DMS114 treated with DMSO at 0.1 percent for 48 hours (cell line): ENCODE measurements around the gene SPINK2.

ENCODE experiments used
- DNase-seq: peaks from one replicate; lab custom pipeline; 2025; ENCODE audit not compliant: unreplicated experiment; lab: John Stamatoyannopoulos, UW

Gene SPINK2

GRCh38 chr4:56799824-56800756, 21.4 kb downstream of the SPINK2 start:
- DNase-seq: peak; percentile 60

- no peak for DNase-seq
Measured at GRCh38 chr4:56799161-56799759, 22.2 kb downstream of the SPINK2 start.

- no peak for DNase-seq
Measured at GRCh38 chr4:56796211-56796610, 25.3 kb downstream of the SPINK2 start.

GRCh38 chr4:56791316-56791715, 30.2 kb downstream of the SPINK2 start:
- no peak for DNase-seq

GRCh38 chr4:56790691-56791091, 30.8 kb downstream of the SPINK2 start:
- no peak for DNase-seq

- no peak for DNase-seq
Measured at GRCh38 chr4:56788081-56788480, 33.4 kb downstream of the SPINK2 start.

GRCh38 chr4:56787380-56787779, 34.1 kb downstream of the SPINK2 start:
- no peak for DNase-seq

- no peak for DNase-seq
Measured at GRCh38 chr4:56786955-56787354, 34.5 kb downstream of the SPINK2 start.

GRCh38 chr4:56783986-56784385, 37.5 kb downstream of the SPINK2 start:
- no peak for DNase-seq

GRCh38 chr4:56782019-56782418, 39.5 kb downstream of the SPINK2 start:
- no peak for DNase-seq

GRCh38 chr4:56773346-56773745, 48.2 kb downstream of the SPINK2 start:
- DNase-seq: no peak

- no peak for DNase-seq
Measured at GRCh38 chr4:56772134-56772533, 49.4 kb downstream of the SPINK2 start.

GRCh38 chr4:56768763-56769162, 52.7 kb downstream of the SPINK2 start:
- no peak for DNase-seq

GRCh38 chr4:56768316-56768715, 53.2 kb downstream of the SPINK2 start:
- DNase-seq: no peak

- DNase-seq: no peak
Measured at GRCh38 chr4:56767567-56767966, 53.9 kb downstream of the SPINK2 start.

- DNase-seq: no peak
Measured at GRCh38 chr4:56764775-56765174, 56.7 kb downstream of the SPINK2 start.

- DNase-seq: no peak
Measured at GRCh38 chr4:56764223-56764622, 57.3 kb downstream of the SPINK2 start.

GRCh38 chr4:56762484-56763250, 58.8 kb downstream of the SPINK2 start:
- no peak for DNase-seq

GRCh38 chr4:56760183-56760582, 61.3 kb downstream of the SPINK2 start:
- no peak for DNase-seq
